ENCODE data around the gene CAMK2N1.

CAMK2N1 gene

GRCh38 chr1:20496241-20496661, 10.2 kb upstream of the CAMK2N1 start:
- no peak for DNase-seq

GRCh38 chr1:20495661-20496060, 9.7 kb upstream of the CAMK2N1 start:
- DNase-seq = no peak

GRCh38 chr1:20494609-20495311, 8.8 kb upstream of the CAMK2N1 start:
- no peak for DNase-seq

- peak; percentile 73 for DNase-seq
Measured at GRCh38 chr1:20493839-20494608, 8.0 kb upstream of the CAMK2N1 start.

GRCh38 chr1:20493309-20493708, 7.3 kb upstream of the CAMK2N1 start:
- DNase-seq = no peak

GRCh38 chr1:20492751-20493150, 6.7 kb upstream of the CAMK2N1 start:
- DNase-seq = no peak

GRCh38 chr1:20491866-20492265, 5.9 kb upstream of the CAMK2N1 start:
- no peak for DNase-seq

GRCh38 chr1:20491178-20491577, 5.2 kb upstream of the CAMK2N1 start:
- no peak for DNase-seq

- no peak for DNase-seq
Measured at GRCh38 chr1:20487236-20487590, 1.2 kb upstream of the CAMK2N1 start.

- no peak for DNase-seq
Measured at GRCh38 chr1:20486457-20487235, 636 bp upstream of the CAMK2N1 start.

- no peak for DNase-seq
Measured at GRCh38 chr1:20484519-20485462, 1.2 kb downstream of the CAMK2N1 start.

- DNase-seq = no peak
Measured at GRCh38 chr1:20483833-20484518, 2.0 kb downstream of the CAMK2N1 start.

- DNase-seq = no peak
Measured at GRCh38 chr1:20483098-20483832, 2.7 kb downstream of the CAMK2N1 start.

GRCh38 chr1:20481643-20482498, 4.1 kb downstream of the CAMK2N1 start:
- no peak for DNase-seq

- no peak for DNase-seq
Measured at GRCh38 chr1:20480951-20481617, 4.9 kb downstream of the CAMK2N1 start.

- no peak for DNase-seq
Measured at GRCh38 chr1:20480243-20480944, 5.6 kb downstream of the CAMK2N1 start.

- no peak for DNase-seq
Measured at GRCh38 chr1:20479840-20480239, 6.2 kb downstream of the CAMK2N1 start.

- DNase-seq = no peak
Measured at GRCh38 chr1:20478057-20478635, 7.9 kb downstream of the CAMK2N1 start.

Data from central memory CD4-positive, alpha-beta T cell (primary cell).